Adipocyte (in vitro differentiated cells): ENCODE results near the gene ZNF764.
"Not testable (repeated sequence)": the region's sequence is repeated elsewhere in the genome, so short reads cannot be mapped to it uniquely, and the experiment has no call there.

Source experiments
- DNase-seq: peaks from one replicate; pipeline ENCODE4 v3.0.0-alpha.2; 2015; ENCODE audit warnings: low read depth
- H3K27me3 ChIP-seq: replicated peaks from 2 replicates; pipeline ENCODE4 v1.7.0; 2013; ENCODE audit warnings: mild to moderate bottlenecking, low read length, moderate library complexity; ENCODE audit not compliant: control insufficient read depth, insufficient read depth
- H3K36me3 ChIP-seq: 2 replicates; pipeline ENCODE4 v1.7.0; 2013; ENCODE audit warnings: low read length, mild to moderate bottlenecking, moderate library complexity; ENCODE audit not compliant: control insufficient read depth, insufficient read depth, severe bottlenecking
- H3K4me1 ChIP-seq: 2 replicates; pipeline ENCODE4 v1.7.0; 2013; ENCODE audit warnings: mild to moderate bottlenecking, low read length, moderate library complexity; ENCODE audit not compliant: control insufficient read depth, insufficient read depth
- H3K4me3 ChIP-seq: 2 replicates; pipeline ENCODE4 v1.7.0; 2013; ENCODE audit warnings: mild to moderate bottlenecking, low read length, moderate library complexity
- H3K9ac ChIP-seq: 2 replicates; pipeline ENCODE4 v1.7.0; 2013; ENCODE audit warnings: mild to moderate bottlenecking, low read length, moderate library complexity
- H3K9me3 ChIP-seq: 2 replicates; pipeline ENCODE4 v1.7.0; 2013; ENCODE audit warnings: mild to moderate bottlenecking, low read length, moderate library complexity; ENCODE audit not compliant: control insufficient read depth

ZNF764 gene

DNA sequence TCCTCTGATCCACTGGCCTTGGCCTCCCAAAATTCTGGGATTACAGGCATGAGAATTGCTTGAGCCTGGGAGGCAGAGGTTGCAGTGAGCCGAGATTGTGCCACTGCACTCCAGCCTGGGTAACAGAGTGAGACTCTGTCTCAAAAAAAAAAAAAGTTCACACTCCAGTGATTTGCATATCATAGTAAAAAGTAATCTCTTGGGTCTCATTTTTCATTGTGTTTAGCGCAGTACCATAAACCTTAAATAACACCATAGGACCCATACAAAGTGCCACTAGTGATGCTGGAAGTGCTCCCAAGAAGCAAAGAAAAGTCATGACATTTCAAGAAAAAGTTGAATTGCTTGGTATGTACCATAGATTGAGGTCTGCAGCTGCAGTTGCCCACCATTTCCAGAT lies 31.4 kb upstream of the ZNF764 start:
- DNase-seq, H3K36me3 ChIP-seq, H3K4me1 ChIP-seq, H3K9me3 ChIP-seq, H3K4me3 ChIP-seq, H3K9ac ChIP-seq, H3K27me3 ChIP-seq: not testable (repeated sequence)

DNA sequence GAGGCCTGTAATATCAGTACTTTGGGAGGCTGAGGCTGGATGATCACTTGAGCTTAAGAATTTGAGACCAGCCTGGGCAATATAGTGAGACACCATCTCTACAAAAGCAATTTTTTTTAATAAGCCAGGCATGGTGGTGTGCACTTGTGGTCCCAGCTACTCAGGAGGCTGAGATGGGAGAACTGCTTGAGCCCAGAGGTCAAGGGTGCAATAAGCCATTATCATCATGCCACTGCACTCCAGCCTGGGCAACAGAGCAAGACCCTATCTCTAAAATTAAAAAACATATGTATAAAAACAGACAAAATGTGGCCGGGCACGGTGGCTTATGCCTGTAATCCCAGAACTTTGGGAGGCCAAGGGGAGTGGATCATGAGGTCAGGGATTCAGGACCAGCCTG lies 30.5 kb upstream of the ZNF764 start:
- DNase-seq = no peak
- H3K4me3 ChIP-seq = no peak overlapping the region
- H3K9ac ChIP-seq = no peak overlapping the region
- peaks cover 11% of the 10 kb centered on the region for H3K4me1 ChIP-seq
- H3K36me3 ChIP-seq = no peaks in the 10 kb centered on the region
- no peaks in the 10 kb centered on the region for H3K27me3 ChIP-seq
- no peaks in the 10 kb centered on the region for H3K9me3 ChIP-seq

DNA sequence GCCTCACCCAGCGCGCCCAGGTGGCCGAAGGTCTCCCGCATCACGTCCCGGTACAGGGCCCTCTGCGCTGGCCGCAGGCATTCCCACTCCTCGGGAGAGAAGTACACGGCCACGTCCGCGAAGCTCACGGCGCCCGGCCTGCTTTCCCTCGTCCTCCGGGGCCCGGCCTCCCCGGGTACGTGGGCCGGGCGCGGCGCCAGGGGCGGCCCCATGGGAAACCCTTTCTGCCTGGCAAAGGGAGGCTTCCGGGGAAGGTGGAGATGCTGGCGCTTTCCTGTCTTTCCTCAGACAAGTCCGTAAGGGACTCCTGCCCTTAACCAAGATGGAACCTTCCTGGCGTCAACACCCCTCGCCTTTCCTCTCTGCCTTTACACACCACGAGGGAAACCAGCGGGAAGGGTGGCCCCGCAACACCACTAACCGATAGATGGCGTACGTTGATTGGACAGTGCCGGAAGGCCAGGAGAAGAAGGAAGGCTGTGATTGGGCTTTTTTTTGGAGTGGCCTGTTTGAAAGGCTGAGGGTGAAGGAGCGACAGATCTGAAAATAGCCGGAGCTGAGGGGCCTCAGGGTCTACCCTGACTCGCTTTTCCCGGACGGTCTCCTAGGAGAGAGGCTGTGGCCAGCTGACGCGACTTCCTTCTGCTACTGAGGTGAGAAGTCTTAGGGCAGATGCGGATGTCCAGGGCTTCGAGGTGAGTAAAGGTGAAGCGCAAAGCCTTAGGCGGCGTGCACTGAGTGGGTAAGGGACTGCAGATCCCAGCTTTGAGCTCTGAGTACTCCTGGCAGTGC lies 27.4 kb upstream of the ZNF764 start, which contains the start of gene ZNF785:
Gene ZNF785, minus strand, starts transcription at position 298 of the 792 bp plus-strand sequence. Its CDS starts 86 bp downstream, at position 212.
- H3K4me1 ChIP-seq = peaks cover 11% of the 10 kb centered on the region
- peaks cover 15% of the 10 kb centered on the region for H3K36me3 ChIP-seq
- peak within 1 kb of the TSS; percentile 90 for H3K9ac ChIP-seq
- H3K9me3 ChIP-seq = no peaks in the 10 kb centered on the region
- no peaks in the 10 kb centered on the region for H3K27me3 ChIP-seq
- peak; percentile 99 for DNase-seq
- peak within 1 kb of the TSS; percentile 90 for H3K4me3 ChIP-seq

DNA sequence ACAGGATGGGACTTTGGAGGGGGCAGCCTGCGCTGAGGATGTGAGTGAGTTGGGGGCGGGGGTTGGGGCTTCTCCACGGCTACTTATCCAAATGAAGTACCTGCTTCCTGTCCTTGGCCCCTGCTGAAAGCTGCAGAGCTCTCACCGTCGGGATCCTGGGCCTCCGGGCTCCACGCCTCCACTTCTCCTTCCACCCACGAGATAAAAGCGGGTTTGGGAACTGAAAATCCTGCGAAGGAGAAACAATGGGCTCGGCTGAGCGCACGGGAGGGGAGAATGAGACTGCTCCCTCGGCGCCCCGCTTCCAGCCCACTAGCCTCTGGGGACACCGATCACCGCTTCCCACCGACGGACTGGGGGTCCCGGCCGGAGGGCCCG lies 26.8 kb upstream of the ZNF764 start:
- no peaks in the 10 kb centered on the region for H3K9me3 ChIP-seq
- no peak for DNase-seq
- H3K4me1 ChIP-seq = peaks cover 11% of the 10 kb centered on the region
- H3K4me3 ChIP-seq = peak overlapping the region; percentile 90
- peak overlapping the region; percentile 90 for H3K9ac ChIP-seq
- no peaks in the 10 kb centered on the region for H3K27me3 ChIP-seq
- peaks cover 15% of the 10 kb centered on the region for H3K36me3 ChIP-seq

DNA sequence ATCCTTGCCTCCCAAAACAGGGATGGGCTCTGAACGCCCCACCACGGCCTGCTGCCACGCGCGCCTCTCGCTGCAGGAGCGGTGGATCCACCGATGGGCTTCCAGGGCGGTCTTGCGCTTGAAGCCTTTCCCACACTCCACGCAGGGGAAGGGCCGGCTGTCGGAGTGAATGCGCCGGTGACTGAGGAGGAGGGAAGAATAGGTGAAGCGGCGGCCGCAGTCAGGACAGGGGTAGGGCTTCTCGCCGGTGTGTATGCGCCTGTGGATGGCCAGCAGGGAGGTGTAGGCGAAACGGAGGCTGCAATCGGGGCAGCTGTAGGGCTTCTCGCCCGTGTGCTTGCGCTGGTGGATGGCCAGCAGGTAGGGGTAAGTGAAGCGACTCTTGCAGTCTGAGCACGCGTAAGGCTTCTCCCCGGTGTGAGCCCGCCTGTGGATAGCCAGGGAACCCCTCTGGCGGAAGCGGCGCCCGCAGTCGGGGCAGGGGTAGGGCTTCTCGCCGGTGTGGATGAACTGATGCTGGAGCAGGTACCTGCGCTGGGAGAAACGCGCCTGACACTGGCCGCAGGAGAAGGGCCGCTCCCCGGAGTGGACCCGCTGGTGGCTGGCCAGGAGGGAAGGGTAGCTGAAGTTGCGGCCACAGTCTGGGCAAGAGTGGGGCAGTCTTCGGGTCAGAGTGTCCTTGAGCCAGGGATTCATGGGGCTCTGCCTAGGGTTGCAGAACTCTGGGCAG lies 24.6 kb upstream of the ZNF764 start:
- DNase-seq = no peak
- Histone ChIP-seq H3K4me1 (peaks cover 11% of the 10 kb centered on the region), H3K9ac (no peak overlapping the region), H3K4me3 (no peak overlapping the region), H3K9me3 (no peaks in the 10 kb centered on the region), H3K27me3 (no peaks in the 10 kb centered on the region), H3K36me3 (peaks cover 21% of the 10 kb centered on the region)

DNA sequence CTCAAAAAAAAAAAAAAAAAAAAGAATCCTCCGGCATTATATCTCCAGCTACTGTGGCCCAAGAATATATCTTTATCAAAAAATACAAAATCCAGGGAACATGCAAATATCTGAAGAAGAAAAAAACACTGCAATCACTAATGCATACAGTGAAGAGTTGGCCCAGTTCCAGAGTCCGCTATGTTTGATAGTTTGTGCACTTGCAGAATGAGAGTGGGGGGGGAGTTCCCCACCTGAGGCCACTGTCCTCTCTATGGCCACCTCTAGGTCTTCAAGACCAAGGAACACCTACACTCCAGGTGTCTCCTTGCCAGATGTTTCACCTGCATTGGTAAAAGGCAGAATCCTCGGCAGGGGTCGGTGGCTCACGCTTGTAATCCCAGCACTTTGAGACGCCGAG lies 23.3 kb upstream of the ZNF764 start:
- no peak for DNase-seq
- Histone ChIP-seq H3K9ac (no peak overlapping the region), H3K4me1 (peaks cover 11% of the 10 kb centered on the region), H3K36me3 (peaks cover 21% of the 10 kb centered on the region), H3K4me3 (no peak overlapping the region), H3K27me3 (no peaks in the 10 kb centered on the region), H3K9me3 (no peaks in the 10 kb centered on the region)

DNA sequence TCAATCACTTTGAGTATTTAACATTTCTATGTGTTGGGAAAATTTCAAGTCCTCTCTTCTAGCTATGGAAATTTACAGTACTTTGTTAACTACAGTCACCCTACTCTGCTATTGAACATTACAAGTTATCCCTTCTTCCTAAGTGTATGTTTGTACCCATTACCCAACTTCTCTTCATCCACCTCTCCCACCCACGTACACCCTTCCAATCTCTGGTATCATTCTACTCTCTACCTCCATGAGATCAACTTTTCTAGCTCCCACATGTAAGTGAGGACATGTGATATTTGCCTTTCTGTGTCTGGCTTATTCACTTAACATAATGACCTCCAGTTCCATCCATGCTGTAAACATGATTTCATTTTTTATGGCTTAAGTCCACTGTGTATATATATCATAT lies 16.5 kb upstream of the ZNF764 start:
- peaks cover 5% of the 10 kb centered on the region for H3K36me3 ChIP-seq
- no peaks in the 10 kb centered on the region for H3K27me3 ChIP-seq
- no peak overlapping the region for H3K4me3 ChIP-seq
- H3K4me1 ChIP-seq = peaks cover 9% of the 10 kb centered on the region
- no peaks in the 10 kb centered on the region for H3K9me3 ChIP-seq
- DNase-seq = no peak
- H3K9ac ChIP-seq = no peak overlapping the region

DNA sequence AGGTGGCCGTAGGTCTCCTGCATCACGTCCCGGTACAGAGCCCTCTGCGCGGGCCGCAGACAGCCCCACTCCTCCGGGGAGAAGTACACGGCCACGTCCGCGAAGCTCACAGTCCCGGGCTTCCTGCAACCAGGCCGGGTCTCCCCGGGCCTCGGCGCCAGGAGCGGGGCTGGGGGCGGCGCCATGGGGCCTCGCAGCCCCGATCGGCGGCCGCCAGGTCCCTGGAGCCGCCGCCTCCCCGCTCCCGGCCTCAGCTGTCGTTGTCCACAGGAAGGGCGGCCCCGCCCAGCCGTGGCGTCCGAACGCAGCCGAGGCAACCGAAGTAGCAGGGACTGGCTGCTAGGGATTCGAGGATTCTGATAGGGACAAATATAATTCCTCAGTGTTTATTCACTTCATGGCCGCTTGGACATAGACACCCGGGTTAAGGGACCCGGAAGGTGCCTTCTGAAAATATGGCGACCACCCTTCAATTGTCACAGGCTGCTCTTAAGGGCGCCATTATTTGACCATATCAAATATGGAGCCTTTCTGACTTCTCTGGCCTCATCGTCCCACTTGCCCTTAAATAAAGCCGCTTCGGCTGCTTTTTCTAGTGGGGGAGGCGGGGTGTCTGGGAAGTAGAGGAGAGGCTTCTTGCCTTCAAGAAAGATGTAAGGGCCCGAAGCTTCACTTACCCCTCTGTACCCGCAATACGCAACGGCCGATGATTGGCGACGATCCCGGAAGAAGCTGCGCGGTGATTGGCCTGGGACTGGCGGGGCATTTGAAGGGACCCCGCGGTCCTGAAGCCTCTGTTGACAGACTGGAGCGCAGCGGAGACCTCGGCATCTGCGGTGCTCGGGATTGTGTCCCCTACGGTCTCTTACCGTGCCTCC lies 13.5 kb upstream of the ZNF764 start, which contains the start of gene ZNF688:
Gene ZNF688, minus strand, starts transcription at position 270 of the 878 bp plus-strand sequence. Its CDS starts 85 bp downstream, at position 185.
- DNase-seq = peak; percentile 97
- peaks cover 16% of the 10 kb centered on the region for H3K4me1 ChIP-seq
- no peaks in the 10 kb centered on the region for H3K36me3 ChIP-seq
- peak within 1 kb of the TSS; percentile 90 for H3K4me3 ChIP-seq
- H3K27me3 ChIP-seq = no peaks in the 10 kb centered on the region
- peak within 1 kb of the TSS; percentile 94 for H3K9ac ChIP-seq
- no peaks in the 10 kb centered on the region for H3K9me3 ChIP-seq

DNA sequence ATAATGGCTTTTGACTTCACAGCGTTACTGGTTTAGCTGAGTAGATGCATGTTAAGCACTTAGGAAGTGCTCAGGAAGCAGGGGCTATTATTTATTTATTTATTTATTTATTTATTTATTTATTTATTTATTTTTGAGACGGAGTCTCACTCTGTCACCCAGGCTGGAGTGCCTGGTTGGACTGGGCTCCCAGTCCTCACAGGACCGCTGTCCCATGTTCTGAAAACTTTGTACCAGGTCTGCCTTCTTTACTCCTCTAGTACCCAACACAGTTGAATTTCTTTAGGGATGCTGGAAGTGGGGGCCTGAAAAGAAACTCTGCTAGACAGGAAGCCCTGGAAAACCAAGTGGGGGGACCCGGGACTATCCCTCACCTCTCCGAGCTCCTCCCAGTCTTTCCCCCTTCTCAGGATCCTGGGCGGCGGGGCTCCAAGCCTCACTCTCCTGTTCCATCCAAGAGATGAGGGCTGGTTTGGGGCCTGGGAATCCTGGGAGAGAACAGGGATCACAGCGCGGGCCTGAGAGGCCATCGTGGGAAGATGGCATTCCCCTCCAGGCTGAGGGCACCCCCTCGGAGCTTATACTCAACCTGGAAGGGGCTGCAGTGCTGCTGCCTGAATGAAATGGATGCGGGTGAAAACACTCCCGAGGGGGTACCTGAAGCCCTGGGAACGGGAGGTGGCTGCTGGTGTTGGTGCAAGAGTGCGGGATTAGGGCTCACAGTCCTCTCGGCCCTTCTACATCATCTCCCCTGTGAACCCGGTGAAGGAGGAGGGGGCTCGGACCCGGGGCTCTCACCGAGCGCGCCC lies 12.7 kb upstream of the ZNF764 start:
- H3K9me3 ChIP-seq = no peaks in the 10 kb centered on the region
- H3K27me3 ChIP-seq = no peaks in the 10 kb centered on the region
- H3K36me3 ChIP-seq = no peaks in the 10 kb centered on the region
- H3K4me3 ChIP-seq = peak overlapping the region; percentile 90
- peaks cover 16% of the 10 kb centered on the region for H3K4me1 ChIP-seq
- peak overlapping the region; percentile 94 for H3K9ac ChIP-seq
- DNase-seq = peak; percentile 59

DNA sequence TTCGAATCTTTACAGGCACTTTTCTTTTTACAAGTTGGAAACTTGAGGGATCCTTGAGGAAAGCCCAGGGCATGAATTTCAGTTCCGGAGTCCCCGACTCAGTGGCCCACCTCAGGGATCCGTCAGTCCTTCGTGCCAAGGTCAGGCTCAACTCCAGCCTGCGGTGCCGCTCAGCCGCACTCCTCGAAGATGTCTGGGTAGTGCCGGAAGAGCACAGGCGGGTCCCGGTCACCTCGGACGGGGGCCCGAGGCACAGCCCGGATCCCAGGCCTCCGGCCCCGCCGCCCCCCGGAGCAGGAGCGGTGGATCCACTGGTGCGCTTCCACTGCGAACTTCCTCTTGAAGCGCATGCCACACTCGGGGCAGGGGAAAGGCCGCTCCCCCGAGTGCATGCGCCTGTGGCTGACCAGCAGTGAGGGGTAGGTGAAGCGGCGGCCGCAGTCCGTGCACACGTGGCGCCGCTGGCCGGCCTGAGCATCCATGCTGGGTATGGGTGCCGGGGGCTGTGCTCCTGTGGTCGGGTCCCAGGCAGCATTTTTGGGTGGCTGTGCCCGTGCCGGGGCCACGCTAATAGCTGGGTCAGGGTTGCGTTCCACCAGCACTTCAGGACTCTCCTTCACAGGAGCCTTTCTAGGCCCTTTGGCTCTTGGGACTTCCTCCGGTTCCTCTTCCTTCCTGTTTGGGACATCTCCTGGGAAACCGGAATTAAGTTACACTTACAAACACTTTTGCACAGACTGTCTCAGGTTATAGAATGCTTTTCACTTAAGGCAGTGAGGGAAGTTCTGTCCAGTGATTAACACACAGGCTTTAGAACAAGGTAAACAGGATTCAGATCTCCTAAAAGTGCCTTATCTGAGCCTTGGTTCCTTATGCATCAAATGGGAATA lies 11.8 kb upstream of the ZNF764 start:
- no peak for DNase-seq
- no peaks in the 10 kb centered on the region for H3K9me3 ChIP-seq
- H3K4me1 ChIP-seq = peaks cover 16% of the 10 kb centered on the region
- H3K27me3 ChIP-seq = no peaks in the 10 kb centered on the region
- no peak overlapping the region for H3K9ac ChIP-seq
- H3K36me3 ChIP-seq = no peaks in the 10 kb centered on the region
- H3K4me3 ChIP-seq = no peak overlapping the region
